ENCODE results near the gene SMIM5. TPM values are rescaled to one million over a fixed set of nuclear protein-coding genes. Genes with fewer than 3 reads are reported as not detected.

Gene SMIM5
- total RNA-seq, 1 experiment from 2014 or later = 0.24 TPM

DNA sequence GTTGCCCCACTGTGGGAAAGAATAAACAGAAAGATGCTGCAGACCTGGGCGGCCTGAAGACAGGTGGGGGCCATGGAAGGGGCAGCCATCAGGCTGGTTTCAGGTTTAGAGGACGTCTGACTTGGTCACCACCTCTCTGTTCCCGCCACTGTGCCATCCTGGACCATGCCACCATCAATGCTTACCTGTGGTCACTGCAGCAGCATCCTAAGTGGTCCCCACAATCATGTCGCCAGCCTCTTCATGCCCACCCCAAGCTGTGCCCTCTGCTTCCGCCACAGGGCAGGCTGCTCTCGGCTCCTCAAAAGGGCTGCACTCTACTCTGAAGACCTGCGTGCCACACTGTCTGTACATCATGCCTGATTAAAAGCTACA, 10.4 kb downstream of the SMIM5 start:
- Histone ChIP-seq H3K56ac (ENCODE audit: insufficient read length, low read depth, low read length) (no peak overlapping the region), H2BK120ac (ENCODE audit: low read depth, low read length, poor library complexity, severe bottlenecking) (no peak overlapping the region), H2AK5ac (ENCODE audit: insufficient read length, low read length) (no peak overlapping the region), H4K20me1 (ENCODE audit: control insufficient read depth, insufficient read depth, insufficient read length) (no peaks in the 10 kb centered on the region), H4K5ac (ENCODE audit: insufficient read length, low read depth, low read length) (no peak overlapping the region), H3K9me3 (ENCODE audit: control insufficient read depth, low read depth, low read length) (no peaks in the 10 kb centered on the region), H3K23ac (ENCODE audit: insufficient read length, low read depth, low read length) (no peak overlapping the region), H2BK5ac (ENCODE audit: insufficient read length, low read length) (no peak overlapping the region), H3K79me1 (ENCODE audit: insufficient read depth, low read depth, low read length, poor library complexity, severe bottlenecking) (no peaks in the 10 kb centered on the region), H3K9ac (ENCODE audit: extremely low read depth, insufficient read length, low read length) (no peak overlapping the region), H2BK15ac (ENCODE audit: low read depth, low read length) (no peak overlapping the region), H3K27me3 (ENCODE audit: insufficient read depth, low read length) (no peaks in the 10 kb centered on the region), H3K4ac (ENCODE audit: low read depth, low read length) (no peak overlapping the region), H3K4me1 (ENCODE audit: insufficient read depth, low read length) (peaks cover 7% of the 10 kb centered on the region; the same call in 1 of the 2 replicates), H3K18ac (ENCODE audit: insufficient read length, low read depth, low read length) (no peak overlapping the region), H3T11ph (ENCODE audit: low read length) (no peak overlapping the region), H2BK20ac (ENCODE audit: low read depth, low read length, poor library complexity, severe bottlenecking) (no peak overlapping the region), H2BK12ac (ENCODE audit: insufficient read length, low read depth, low read length) (no peak overlapping the region), H3K4me2 (ENCODE audit: insufficient read depth, insufficient read length, low read length) (no peak overlapping the region), H2AFZ (ENCODE audit: low read length) (no peak overlapping the region), H3K23me2 (ENCODE audit: insufficient read length, low read depth, low read length, poor library complexity, severe bottlenecking) (no peaks in the 10 kb centered on the region), H4K91ac (ENCODE audit: insufficient read length, low read depth, low read length) (no peak overlapping the region), H3K27ac (ENCODE audit: insufficient read length, low read depth, low read length) (no peak overlapping the region), H4K8ac (replicated peaks; ENCODE audit: insufficient read length, low read depth, low read length) (no peak overlapping the region), H3K79me2 (ENCODE audit: insufficient read depth, low read length) (no peaks in the 10 kb centered on the region), H3K14ac (ENCODE audit: insufficient read depth, low read length) (no peak overlapping the region; the same call in 1 of the 2 replicates)
- Mint-ChIP-seq H3K27ac (peak overlapping the region; percentile 89 to 91 (median 90); a peak in 4 of 7 replicates), H3K4me3 (peak overlapping the region in 1 of 2 experiments; percentile 44; a peak in 1 of 5 replicates), H3K4me1 (peaks cover 29 to 34% of the 10 kb centered on the region in 2 experiments), H3K27me3 (ENCODE audit: low read depth) (no peaks in the 10 kb centered on the region), H3K36me3 (ENCODE audit: insufficient read depth in 1 of 3, low read depth in 3 of 3) (peaks cover 3 to 6% (median 4%) of the 10 kb centered on the region in 3 experiments; a peak in 3 of 7 replicates), H3K9me3 (no peaks in the 10 kb centered on the region)
- no CpG with 5 or more reads among the region's 7 CpGs for WGBS (ENCODE audit: extremely low coverage, insufficient read length, low lambda C conversion rate)
- no peak for DNase-seq
- no peak for TF ChIP-seq CTCF (conservative IDR thresholded peaks at IDR 0.05)

Data from H9 (cell line).